ENCODE measurements around the gene NDUFB11.

NDUFB11 gene

DNA sequence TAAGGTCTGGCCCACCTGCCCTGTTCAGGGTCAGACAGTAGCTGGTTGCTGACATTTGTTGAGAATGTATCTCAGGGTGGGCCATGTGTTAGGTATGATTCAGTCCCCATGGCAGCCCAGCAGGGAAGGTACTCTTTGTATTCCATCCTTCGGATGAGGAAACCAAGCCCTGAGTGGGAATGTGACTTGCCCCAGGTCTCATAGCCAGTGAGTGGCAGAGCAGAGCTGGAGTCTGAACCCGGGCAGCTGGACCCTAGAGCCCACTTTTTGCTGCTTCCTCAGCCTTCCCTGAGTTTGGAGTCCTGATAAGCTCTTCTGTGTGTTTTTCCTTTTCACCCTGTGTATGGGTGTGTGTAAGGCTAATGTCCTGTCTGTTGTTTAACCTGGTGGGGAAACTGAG lies 27.5 kb upstream of the NDUFB11 start:
- ChIA-PET CTCF (interaction anchor here (1.3 kb wide), 1 partner anchor 27 kb away, joined by 3 read pairs; the partner anchor contains the start of gene RBM10), POLR2A (no interaction called here)

DNA sequence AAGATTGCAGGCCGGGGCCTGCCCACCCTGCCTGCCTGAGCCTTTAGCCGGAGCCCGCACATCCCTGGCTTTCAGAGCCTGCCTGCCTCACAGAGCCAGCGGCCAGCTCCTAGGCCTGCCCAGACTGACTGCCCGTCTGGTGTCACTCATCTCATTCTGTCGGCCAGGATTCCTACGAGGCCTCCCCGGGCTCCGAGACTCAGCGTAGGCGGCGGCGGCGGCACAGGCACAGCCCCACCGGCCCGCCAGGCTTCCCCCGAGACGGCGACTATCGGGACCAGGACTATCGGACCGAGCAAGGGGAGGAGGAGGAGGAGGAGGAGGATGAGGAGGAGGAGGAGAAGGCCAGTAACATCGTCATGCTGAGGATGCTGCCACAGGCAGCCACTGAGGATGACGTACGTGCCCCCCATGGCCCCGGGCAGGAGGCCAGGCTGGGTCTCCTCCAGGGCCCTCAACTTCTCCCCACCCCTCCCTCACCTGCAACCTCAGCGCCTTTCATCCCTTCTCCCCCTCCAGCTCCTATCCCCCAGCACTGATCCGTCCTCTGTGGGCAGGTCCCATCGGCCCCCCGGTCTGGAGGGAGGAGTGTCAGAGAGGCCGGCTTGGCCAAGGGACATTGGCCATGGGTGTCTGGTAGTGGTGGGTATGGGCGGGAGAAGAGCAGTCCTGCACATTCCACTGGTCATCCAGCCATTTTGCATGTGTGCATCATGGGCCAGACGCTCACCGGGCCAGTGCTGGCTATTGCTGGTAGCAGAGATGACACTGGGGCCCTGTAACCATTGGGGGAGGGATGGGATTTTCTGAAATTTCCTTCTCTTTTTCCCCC lies 26.6 kb upstream of the NDUFB11 start:
- DNase-seq (ENCODE audit: extremely low spot score), result no peak
- ChIA-PET POLR2A (no interaction called here), CTCF (interaction anchor here (1.3 to 1.4 kb wide), 2 partner anchors 26 kb away, joined by 3 read pairs; partner anchors contain the start of genes NDUFB11 and RBM10)
- TF ChIP-seq, protein P1, sequence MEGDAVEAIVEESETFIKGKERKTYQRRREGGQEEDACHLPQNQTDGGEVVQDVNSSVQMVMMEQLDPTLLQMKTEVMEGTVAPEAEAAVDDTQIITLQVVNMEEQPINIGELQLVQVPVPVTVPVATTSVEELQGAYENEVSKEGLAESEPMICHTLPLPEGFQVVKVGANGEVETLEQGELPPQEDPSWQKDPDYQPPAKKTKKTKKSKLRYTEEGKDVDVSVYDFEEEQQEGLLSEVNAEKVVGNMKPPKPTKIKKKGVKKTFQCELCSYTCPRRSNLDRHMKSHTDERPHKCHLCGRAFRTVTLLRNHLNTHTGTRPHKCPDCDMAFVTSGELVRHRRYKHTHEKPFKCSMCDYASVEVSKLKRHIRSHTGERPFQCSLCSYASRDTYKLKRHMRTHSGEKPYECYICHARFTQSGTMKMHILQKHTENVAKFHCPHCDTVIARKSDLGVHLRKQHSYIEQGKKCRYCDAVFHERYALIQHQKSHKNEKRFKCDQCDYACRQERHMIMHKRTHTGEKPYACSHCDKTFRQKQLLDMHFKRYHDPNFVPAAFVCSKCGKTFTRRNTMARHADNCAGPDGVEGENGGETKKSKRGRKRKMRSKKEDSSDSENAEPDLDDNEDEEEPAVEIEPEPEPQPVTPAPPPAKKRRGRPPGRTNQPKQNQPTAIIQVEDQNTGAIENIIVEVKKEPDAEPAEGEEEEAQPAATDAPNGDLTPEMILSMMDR (IDR thresholded peaks at IDR 0.05; ENCODE audit: control extremely low read depth, extremely low read depth, low read depth, missing control alignments), result no peak

More for the DNA sequence above, 27.5 kb upstream of the NDUFB11 start:
- no peak for DNase-seq (ENCODE audit: extremely low spot score)
- TF ChIP-seq, protein P1 (IDR thresholded peaks at IDR 0.05; ENCODE audit: control extremely low read depth, extremely low read depth, low read depth, missing control alignments), result no peak

- POLR2A ChIA-PET, result no interaction called here
- TF ChIP-seq, protein P1 (IDR thresholded peaks at IDR 0.05; ENCODE audit: control extremely low read depth, extremely low read depth, low read depth, missing control alignments), result no peak
- DNase-seq (ENCODE audit: extremely low spot score), result no peak
- CTCF ChIA-PET, result interaction anchor here (1.4 kb wide), 1 partner anchor 25 kb away, joined by 3 read pairs; the partner anchor contains the start of genes NDUFB11 and RBM10
Observed at GRCh38 chrX:47169726-47170515, 25.4 kb upstream of the NDUFB11 start.

DNA sequence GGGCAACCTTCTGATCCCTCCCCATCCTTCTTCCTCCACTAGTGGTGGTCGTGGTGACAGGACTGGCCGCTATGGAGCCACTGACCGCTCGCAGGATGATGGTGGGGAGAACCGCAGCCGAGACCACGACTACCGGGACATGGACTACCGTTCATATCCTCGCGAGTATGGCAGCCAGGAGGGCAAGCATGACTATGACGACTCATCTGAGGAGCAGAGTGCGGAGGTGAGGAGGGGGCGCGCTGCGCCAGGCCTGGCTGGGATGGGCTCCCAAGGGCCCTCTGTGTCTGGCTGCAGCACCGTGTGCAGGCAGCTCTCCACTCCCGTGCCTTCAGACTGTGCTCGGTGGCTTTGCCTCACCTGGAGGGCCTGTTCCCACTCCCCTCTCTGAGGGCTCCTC lies 24.8 kb upstream of the NDUFB11 start:
- no peak for DNase-seq (ENCODE audit: extremely low spot score)
- POLR2A ChIA-PET, result no interaction called here
- CTCF ChIA-PET, result interaction anchor here (1.4 kb wide), 1 partner anchor 24 kb away, joined by 3 read pairs; the partner anchor contains the start of genes NDUFB11 and RBM10
- TF ChIP-seq, protein P1 (IDR thresholded peaks at IDR 0.05; ENCODE audit: control extremely low read depth, extremely low read depth, low read depth, missing control alignments), result no peak

DNA sequence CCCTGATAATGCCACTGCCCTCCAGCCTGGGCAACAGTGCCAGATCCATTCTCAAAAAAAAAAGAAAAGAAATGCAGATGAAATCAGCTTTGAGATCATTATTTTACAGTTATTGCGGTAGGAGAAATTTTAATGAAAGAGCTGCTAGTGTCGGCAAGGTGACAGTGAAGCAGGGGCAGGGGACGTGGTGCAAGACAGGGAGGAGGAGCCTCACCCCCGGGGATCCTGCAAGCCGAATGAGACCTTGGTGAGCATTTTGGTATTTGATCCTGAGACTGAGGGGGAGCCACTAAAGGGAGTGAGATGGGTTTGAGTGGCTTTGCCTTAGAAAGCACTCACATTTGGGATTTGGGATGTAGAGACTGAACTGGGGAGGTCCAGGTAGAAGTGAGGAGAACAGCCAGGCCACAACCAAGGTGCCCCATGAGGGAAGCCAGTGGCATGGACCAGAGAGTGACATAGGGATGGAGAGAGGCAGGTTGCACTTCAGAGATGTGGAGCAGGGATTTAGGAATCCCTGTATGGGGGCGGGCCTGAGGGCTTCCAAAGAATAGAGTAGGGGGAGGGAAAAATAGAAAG lies 24.1 kb upstream of the NDUFB11 start:
- POLR2A ChIA-PET, result no interaction called here
- TF ChIP-seq, protein P1 (IDR thresholded peaks at IDR 0.05; ENCODE audit: control extremely low read depth, extremely low read depth, low read depth, missing control alignments), result no peak
- CTCF ChIA-PET, result no interaction called here
- DNase-seq (ENCODE audit: extremely low spot score), result no peak

GRCh38 chrX:47166126-47166525 lies 21.6 kb upstream of the NDUFB11 start:
- TF ChIP-seq, protein P1 (IDR thresholded peaks at IDR 0.05; ENCODE audit: control extremely low read depth, extremely low read depth, low read depth, missing control alignments), result no peak
- ChIA-PET CTCF (no interaction called here), POLR2A (no interaction called here)
- no peak for DNase-seq (ENCODE audit: extremely low spot score)
